Mucosa of descending colon (tissue), 3 donors: ENCODE results near the gene MON2. TPM values are rescaled to one million over a fixed set of nuclear protein-coding genes. Genes with fewer than 3 reads are reported as not detected.

Experiments
- ATAC-seq: fragments of 200-7000 bp; cut with Tn5 transposase; one replicate; pipeline ENCODE4 v1.9.1; 2020; ENCODE audit warnings: mild to moderate bottlenecking, moderate library complexity
- DNase-seq, 3 donors: peaks; one replicate each; pipeline ENCODE4 v3.0.0-alpha.2; 2020
- H3K36me3 ChIP-seq: fragments of 200-600 bp; one replicate; pipeline ENCODE4 v1.8.0; 2021; ENCODE audit warnings: low read depth, mild to moderate bottlenecking
- H3K4me1 ChIP-seq: fragments of 200-600 bp; one replicate; pipeline ENCODE4 v1.8.0; 2021; ENCODE audit warnings: low read depth, mild to moderate bottlenecking
- H3K4me3 ChIP-seq: fragments of 200-600 bp; one replicate; pipeline ENCODE4 v1.8.0; 2021; ENCODE audit warnings: mild to moderate bottlenecking
- H3K9me3 ChIP-seq: fragments of 200-600 bp; one replicate; pipeline ENCODE4 v1.8.0; 2021; ENCODE audit warnings: mild to moderate bottlenecking
- intact Hi-C, 2 donors: fragments of 100-400 bp; cut with DNase I in 1 of 2; cut with micrococcal nuclease in 1 of 2; formaldehyde crosslinking; loops; one replicate each; pipeline versions ENCODE4 v1.11.0 to v1.11.1; 2022; cut with DNase I, micrococcal nuclease
- microRNA-seq: library from miRNA; unstranded; fragments of <30 nt; microRNA quantifications from one replicate; pipeline ENCODE4, GENCODE V29; 2019
- total RNA-seq, 3 donors: library from RNA; stranded (reverse); fragmentation: NEBNext Ultra II Directional in 2 of 3; extraction: Animal tissue kit (Norgen Biotek cat#: 25700) in 2 of 3; gene quantifications; one replicate each; pipeline versions ENCODE4 v1.2.1 to v1.2.4, GENCODE V29; 2021 to 2023
- TF ChIP-seq, protein P1 (sequence below): fragments of 200-600 bp; IDR thresholded peaks from one replicate; pipeline ENCODE4 v1.8.0; 2022; ENCODE audit warnings: antibody characterized with exemption, mild to moderate bottlenecking
- donor health status: DM: no; HTN: no; CAD: no; lungs with moderate emphysema.
- donor health status: DM: no; HTN: no; CAD: no.
- donor health status: DM: no; HTN: yes; CAD: no.

MON2 gene
- total RNA-seq, 3 donors from 2014 or later, result 54.3 to 77.8 (median 55.4) TPM

DNA sequence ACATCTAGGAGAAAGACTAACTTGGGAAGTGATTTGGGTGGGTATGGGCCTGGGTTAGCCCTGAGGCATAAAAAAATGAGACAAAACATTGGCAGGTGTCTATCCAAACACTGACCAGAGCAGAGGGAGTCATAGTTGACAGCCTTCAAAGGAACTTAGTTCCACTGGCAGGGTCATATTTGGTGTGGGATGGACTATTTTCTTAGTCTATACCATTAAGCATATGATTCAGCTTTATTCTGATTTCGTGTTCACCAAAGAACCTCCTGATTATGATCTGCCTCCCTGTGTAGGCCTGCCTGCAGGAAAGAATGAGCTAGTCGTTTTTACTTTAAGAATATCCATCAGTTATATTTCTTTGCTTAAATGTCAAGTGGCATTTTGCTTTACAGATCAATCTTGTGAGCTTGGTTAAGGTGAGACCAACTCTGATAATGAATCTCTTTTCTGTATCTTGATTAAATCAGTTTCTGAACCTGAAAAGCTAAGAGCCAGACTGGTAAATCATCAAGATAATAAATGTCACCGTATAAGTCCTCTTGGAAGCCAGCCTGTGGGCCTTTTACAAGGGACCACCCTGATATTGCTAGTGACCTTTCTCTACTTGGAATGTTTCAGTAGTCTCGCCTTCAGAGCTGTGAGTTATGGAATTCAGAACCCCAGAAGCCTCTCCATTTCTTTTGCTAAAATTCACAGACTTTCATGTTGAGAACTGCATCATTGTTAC, 182.9 kb downstream of the MON2 start:
- no peaks in the 10 kb centered on the region for H3K36me3 ChIP-seq
- intact Hi-C loops, result no loop called here
- H3K9me3 ChIP-seq, result no peaks in the 10 kb centered on the region
- no peaks in the 10 kb centered on the region for H3K4me1 ChIP-seq
- ATAC-seq (no peak), DNase-seq (no peak)
- H3K4me3 ChIP-seq, result no peak overlapping the region
- TF ChIP-seq, protein P1, sequence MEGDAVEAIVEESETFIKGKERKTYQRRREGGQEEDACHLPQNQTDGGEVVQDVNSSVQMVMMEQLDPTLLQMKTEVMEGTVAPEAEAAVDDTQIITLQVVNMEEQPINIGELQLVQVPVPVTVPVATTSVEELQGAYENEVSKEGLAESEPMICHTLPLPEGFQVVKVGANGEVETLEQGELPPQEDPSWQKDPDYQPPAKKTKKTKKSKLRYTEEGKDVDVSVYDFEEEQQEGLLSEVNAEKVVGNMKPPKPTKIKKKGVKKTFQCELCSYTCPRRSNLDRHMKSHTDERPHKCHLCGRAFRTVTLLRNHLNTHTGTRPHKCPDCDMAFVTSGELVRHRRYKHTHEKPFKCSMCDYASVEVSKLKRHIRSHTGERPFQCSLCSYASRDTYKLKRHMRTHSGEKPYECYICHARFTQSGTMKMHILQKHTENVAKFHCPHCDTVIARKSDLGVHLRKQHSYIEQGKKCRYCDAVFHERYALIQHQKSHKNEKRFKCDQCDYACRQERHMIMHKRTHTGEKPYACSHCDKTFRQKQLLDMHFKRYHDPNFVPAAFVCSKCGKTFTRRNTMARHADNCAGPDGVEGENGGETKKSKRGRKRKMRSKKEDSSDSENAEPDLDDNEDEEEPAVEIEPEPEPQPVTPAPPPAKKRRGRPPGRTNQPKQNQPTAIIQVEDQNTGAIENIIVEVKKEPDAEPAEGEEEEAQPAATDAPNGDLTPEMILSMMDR, result no peak

Small RNA genes within 50 kb of the gene (microRNA-seq; reads per million reads assigned to microRNA genes)
- 29,553 reads per million, percentile 97 among the genes with 10 or more reads in this experiment for gene MIRLET7I

Other genes with a start within 250 kb of the MON2 start
- gene USP15, start 206.4 kb upstream of the MON2 start, total RNA-seq, result 10 to 100 TPM; 62.5 to 78.3 (median 64.3) TPM